Measurements from ENCODE around the gene CMTM5.

DNA sequence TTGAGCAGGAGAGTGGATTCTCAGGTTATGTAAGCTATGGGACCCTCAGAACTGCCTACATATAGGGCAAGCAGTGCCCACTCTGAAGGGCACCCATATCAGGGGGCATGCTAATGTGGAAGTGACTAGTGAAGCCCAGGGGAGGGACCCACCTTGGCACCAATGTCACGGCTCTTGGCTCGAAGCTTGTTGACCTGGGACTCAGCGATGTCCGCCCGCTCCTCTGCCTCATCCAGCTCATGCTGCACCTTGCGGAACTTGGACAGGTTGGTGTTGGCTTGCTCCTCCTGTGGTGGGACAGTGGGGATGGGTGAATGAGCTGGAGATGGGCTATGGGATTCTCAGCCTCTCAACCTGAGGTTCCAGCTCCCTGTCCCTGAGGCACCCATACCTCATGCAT, 5.4 kb downstream of the CMTM5 start:
- TF ChIP-seq CTCF (IDR thresholded peaks at IDR 0.05 in 2 of 3, conservative IDR thresholded peaks at IDR 0.05 in 1 of 3; ENCODE audit: borderline replicate concordance in 1 of 3, insufficient read depth in 1 of 3, low read depth in 2 of 3, low read length in 2 of 3) = no peak
- TF ChIP-seq ZNF274 (IDR thresholded peaks at IDR 0.05; ENCODE audit: low read depth, low read length) = no peak
- TF ChIP-seq EZH2 (IDR thresholded peaks at IDR 0.05) = no peak
- TF ChIP-seq REST (IDR thresholded peaks at IDR 0.05; ENCODE audit: low read depth) = no peak
- no peak for TF ChIP-seq POLR2AphosphoS5 (IDR thresholded peaks at IDR 0.05; ENCODE audit: low read depth, low read length)
- TF ChIP-seq EZH2phosphoT487 (IDR thresholded peaks at IDR 0.05; ENCODE audit: borderline replicate concordance) = no peak
- TF ChIP-seq ZFX (IDR thresholded peaks at IDR 0.05) = no peak
- no peak for TF ChIP-seq POLR2A (IDR thresholded peaks at IDR 0.05; ENCODE audit: borderline replicate concordance, extremely low read depth, insufficient read depth, insufficient read length)
- TF ChIP-seq JUND (IDR thresholded peaks at IDR 0.05) = no peak

Measured in HCT116 (cell line).